IPS-NIHi11 (cell line): ENCODE data around the gene EEFSEC.
A peak's percentile ranks its signal among the peaks of the same experiment; 100 is the strongest.

Experiments
- DNase-seq: peaks from one replicate; pipeline ENCODE4 v3.0.0; 2012; ENCODE audit warnings: mixed read lengths, low spot score

The EEFSEC gene

DNA sequence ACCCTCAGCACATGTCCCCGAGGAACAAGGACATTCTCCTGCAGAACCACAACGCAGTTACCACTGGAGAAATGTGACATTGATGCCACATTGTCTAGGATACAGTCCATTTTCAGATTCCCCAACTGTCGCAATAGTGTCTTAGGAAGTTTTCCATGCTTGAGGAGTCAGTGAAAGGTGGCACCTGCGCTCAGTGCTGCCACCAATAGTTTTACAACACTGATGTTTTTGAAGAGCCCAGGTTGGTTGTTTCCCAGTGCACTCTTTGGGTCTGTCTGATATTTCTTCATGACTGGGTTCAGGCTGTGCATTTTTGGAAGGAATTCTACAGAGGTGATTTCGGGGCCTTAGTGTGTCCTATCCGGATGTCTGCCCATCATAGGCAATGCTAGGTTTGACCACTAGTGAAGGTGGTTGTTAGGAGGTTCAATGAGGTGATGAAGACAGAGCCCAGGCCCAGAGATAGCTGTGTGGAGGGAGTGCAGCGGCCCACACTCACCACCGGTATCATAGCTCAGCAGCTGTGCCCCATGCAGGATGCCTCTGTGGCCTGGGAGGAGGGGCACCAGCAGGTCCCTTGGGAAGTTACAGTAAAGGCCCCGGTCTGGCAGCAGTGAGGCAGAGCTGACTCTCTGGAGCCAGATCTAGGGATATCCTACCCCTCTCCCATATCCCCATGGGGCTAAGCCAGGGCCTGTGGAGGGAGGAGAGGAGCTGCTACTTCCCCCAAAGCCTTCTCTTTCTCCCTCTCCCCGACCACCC is 216.8 kb downstream of the EEFSEC start:
- DNase-seq: no peak

DNA sequence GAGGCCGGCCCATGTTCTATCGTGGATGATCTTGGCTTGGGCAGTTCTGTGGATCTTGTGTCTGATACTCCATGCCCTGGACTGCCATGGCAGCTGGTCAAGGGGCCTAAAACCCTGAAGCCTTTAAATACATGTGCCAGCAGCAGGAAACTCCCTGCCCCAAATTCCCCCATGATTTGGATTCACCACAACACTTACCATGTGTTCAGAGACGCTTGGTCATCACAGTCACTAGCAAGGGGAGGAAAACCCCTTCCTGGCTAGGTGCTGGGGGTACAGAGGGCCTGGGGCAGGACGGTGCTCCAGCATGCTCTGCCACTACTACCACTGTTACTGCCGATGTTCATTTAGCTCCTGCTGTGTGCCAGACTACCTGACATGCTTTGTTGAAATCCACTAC is 219.0 kb downstream of the EEFSEC start:
- DNase-seq: no peak

DNA sequence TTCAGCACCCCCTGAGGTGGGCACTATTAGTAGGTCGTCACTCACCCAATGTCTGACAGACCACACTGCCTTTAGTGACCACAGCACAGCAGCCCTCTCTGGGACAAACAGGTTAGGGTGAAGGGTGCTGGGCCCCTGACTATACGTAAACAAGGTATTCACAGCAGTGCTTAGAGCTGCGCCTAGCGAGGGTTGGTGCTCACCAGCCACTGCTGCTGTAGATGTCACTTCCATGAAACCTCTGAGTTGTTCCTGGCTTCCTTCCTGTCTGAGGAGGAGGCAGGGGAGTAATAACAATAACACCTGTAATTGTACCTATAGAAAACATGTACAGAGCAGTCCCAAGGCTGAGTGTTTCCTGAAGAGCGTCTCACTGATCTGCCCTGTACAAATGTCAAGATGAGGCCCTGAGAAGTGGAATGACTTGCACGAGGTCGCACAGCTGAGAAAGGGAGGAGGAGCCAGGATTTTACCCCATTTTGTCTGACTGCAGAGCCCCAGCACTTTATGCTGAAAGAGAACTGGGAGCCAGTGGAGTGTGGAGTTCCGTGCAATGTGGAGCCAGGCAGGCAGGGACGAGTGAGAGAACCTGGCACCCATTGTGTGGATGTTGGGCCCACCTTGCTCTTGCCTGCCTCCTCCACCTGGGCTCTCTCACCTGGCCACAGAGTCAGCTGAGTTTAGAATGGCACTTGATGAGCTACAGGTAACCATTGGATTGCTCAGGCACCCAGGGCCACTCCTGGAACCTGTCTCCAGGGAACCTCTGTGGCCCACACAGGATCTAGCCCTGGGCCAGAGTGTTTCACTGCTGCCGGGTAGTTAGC is 219.6 kb downstream of the EEFSEC start:
- no peak for DNase-seq

DNA sequence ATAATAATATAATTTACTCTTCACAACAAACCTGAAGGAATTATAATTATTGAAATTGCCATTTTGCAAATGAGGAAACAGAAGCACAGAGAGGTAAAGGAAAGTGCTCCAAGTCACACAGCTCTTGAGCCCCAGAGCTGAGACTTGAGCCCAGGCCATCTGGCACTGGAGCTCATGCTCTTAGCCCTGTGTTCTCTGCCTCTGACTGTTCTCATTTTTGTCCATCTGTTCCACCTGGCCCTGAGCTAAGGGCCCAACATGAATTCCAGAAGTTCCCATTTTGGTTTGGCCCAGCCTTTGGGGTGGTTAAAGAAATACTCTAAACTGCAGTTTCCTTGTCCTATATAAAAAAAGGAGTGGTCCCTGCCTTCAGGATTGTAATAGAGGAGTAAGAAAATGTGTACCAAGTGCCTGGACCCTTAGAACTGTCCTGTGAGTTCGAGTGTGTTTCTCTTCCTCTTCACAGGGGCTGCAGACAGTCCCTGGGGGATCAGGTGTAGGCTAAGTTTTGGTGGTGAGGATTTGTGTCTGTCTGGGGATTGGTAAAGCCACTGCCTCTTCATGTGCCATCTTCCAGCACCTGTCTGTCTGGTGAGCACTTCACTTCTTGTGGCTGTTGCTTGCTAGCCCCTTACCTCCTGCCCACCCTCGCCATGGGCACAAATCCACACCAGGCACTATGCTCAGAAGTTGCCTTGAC is 221.6 kb downstream of the EEFSEC start:
- no peak for DNase-seq

DNA sequence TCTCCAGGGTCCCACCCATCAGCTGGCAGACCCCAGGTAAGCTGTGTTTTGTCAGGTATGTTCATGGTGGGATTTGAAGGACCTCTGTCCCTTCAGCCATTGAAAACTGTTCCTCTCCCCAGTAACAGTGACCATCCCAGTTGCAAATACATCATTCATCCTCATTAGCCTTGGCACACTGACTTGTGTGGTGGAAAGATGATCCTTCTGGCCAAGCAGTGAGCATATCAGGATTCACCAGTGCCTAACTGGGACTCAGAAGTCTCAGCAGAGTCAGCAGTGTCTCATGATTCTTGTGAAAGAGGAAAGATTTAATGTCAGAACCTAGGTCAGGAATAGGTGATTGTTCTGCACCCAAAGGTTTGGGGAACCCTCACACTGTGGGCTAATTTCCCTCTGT is 223.2 kb downstream of the EEFSEC start:
- DNase-seq: no peak

DNA sequence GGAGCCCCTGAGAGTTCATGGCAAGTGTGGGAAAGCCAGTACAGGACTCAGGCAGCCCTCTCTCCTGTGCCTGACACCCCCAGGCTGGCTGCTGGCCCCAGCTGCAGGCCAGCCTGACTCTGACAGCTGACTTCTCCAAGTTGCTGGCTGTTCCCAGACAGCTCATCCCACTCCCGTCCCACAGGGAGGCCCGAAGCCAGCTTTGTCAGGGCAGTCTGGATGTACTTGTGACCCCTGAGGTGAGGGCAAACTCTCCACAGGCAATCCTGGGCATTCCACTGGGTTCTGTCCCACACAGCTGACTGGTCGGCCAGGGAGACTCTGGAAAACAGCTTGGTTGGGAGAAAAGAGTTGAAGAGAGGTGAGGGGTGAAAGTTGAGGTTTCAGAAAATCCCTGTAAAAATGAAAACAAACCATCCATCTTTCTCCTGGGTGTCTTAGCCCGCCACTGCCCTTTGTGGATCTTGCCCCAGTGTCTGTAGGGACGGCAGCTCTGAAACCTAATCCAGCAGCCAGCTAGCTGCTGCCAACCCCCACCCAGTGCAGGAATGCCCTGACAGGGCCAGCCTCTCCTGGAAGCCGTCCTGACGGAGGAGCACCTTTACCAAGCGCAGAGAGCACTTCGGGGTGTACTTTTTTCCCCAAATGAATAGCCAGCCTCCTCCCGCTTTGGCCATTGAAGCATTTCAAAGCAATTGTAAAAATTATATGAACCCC is 225.5 kb downstream of the EEFSEC start:
- DNase-seq: peak; percentile 67

DNA sequence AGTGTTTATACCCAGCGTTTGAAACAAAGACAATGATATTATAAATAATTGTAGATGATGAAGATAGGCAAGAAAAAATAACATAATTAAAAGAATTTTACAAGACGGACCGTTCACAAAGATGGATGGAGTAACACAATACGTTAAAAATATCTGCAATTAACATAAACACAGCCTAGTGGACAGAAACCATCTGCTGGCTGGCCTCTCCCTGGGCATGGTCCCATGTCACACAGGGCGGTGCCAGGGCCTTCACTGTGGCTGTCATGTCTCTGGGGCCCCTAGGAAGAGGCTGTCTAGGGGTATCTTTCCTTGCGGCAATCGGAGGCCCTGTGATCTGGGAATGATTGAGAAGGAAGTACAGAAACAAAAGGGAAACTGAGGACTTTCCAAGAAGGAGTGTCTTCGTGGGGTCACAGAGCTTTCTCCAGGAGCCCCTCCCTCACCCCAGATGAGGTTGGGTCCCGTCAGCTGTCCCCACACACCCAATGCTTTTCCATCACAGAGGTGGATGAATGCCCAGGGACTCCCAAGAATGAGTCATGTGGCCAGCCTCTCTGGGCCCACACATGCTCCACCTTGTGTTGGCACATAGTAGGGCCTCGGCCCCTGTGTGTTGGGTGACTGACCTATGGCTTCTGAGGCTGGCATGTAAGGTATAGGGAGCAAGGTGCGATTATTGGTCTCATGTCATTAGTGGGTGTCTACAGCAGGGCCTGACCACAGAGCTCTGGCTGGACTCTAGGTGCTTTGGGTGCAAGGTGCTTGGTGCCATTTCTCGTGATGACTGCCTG is 226.3 kb downstream of the EEFSEC start:
- DNase-seq: no peak

DNA sequence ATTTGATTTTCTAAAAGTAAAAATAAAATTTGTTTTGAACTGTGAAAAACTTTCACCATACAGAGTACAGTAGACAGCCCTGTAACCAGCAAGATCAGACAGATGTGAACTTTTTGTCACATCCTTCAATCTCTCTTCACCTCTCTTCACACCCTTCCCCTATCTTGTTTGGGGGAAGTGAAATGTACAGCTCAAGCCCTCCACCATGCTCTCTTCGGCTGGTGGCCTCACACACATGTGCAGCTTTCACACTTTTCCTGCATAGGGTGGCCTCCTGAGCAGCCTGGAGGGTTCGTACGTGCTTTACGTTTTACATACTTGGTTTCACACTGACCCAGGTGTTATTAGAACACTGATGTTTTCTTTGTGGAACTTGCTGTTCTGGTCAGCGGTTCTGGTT is 227.0 kb downstream of the EEFSEC start:
- DNase-seq: no peak

DNA sequence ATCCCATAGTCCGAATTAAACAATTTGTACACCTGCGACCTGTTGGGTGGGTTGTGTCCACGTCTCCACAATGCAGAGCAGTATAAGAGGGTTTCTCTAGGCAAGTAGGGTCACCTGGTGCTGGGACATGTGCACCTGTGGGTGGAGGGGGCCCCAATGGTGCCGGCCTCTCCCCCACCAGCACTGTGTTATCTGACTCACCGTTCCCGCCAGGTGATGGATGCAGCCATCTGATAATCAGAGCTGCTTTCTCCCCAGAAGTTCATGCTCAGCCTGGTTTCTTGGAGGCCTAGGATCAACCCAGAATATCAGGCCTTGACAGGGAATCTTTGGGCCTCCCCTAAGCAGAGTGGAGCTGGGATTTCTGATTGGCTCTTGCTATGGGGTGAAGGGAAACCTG is 227.4 kb downstream of the EEFSEC start:
- DNase-seq: no peak

DNA sequence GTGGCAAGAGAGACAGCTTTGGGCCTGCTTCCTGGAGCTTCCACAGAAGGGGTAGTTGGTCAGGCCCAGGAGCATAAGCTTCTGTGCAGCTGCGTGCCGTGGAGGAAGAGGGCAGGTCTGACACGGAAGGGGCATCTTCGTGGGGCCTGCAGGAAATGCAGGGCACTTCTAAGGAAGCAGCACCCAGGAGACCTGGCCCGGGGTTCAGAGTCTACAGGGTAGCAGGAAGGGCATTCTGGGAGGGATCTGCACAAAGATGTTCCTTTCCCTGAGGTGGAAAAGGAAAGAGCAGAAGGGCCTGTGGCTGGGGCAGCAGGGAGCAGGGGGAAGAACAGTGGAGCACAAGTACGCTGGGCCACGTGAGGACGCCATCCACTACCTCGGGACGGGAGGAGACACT is 228.3 kb downstream of the EEFSEC start:
- DNase-seq: no peak

DNA sequence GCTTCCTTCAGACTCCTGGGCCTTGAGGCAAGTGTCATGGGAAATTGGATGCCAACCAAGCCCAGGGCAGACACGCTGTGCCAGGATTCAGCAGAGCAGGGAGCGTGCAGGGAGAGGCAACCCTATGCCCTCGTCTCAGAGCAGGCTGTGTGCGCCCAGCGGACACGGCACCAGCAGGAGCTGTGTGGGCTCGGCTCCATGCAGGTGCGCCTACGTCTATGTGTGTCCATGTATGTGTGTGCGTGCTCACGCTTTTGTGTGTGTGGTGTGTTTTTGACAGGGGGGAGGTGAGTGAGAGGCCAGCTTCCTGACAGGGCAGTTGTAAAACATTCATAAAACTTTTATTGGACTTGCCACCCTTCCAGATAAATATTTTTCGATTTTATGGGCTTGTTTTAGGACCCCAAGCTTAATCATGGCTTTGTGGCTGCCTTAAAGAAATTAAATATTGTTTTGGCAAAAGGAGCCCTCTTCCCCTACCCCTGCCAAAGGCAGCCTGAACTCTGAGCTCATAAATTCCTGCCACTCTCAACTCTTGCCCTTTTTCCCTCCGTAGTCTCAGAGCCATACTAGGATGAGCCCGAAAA is 229.0 kb downstream of the EEFSEC start:
- no peak for DNase-seq

DNA sequence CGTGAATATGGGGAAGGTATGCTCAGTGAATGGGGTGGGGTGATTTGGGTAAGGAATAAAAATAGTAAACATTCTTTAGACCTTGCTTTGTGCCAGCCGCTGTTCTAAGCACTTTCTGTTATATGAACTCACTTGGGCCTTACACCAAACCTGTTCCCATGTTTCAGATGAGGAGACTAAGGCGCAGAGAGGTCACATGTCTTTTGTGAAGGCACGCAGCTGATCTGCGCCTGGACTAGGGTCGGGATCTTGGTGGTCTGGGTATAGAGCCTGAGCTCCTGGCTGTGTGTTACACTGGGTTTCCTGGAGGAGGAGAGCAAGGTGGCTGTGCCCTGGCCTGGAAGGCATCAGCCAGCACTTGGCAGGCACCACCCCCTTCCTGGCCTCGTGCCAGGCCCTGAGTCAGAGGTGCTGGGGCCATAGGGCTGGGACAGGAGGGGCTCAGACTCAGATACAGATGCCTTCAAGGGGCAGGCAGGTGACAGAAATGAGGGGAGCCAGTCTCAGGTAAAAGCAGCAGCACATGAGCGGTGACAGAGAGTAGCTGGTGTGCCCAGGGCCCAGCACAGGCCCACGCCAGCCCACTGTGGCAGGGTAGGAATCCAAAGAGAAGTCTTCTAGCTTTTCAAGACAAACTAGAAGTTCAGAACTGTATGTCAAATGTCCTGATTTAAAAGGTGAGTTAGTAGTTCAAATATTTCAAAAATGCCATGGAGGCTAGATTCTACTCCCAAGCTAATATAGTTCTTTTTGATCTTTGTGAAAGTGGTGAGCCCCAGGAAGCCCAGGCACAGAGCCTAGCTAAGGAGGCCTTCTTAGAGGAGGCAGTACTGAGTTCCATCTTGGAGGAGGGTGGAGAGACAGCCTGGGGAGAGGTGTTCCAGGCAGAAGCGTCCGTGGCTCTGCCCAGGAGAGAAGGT is 230.3 kb downstream of the EEFSEC start:
- peak; percentile 70 for DNase-seq

DNA sequence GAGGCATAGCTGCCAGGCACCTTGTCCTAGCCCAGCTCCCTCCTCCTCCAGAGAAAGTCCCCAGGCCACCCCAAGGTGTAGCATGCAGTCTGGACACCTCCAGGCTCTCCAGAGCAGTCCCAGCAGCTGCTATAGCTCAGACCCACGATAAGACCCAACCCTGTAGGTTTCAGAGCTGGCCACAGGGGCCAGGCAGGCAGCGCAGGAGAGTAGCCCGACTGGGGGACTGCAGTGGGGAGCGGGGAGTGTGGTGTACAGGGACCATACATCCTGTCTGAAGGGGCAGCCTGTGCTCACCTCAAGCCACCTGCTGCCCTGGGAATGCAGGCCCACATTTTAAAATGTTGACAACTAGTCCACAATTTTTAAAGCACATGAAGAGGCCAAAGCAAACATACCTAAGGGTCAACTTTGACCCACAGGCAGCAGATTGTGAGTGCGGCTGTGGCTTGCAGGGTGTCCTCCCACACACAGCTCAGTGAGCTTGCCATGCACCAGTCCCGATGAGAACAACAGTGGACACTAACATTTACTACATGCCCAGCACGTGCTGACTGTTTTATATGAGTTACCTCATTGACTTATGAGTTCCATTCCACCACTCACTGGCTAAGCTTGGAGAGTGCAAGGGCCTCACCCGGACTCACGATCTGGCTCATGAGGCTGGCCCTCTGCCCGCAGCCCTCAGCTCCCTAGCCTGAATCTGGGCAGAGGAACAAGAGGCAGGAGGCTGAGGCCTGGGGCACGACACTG is 232.0 kb downstream of the EEFSEC start:
- DNase-seq: no peak

DNA sequence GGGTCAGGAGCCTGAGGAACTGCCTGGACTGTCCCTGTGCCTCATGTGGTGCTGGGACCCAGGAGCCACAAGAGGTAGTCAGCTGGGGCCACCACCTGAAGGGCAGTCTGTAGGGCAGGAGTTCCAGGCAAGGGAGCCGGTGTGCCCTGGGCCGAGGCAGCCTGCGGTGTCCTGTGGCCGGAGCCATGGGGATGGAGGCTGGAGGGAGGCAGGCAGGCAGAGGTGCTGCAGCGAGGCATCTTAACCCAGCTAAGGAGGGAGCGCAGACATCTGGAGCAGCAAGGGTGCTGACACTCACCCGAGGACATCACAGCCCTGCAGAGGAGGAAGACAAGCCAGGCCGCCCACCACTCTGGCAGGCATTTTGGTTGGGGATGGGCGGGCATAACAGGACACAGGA is 235.7 kb downstream of the EEFSEC start:
- no peak for DNase-seq

DNA sequence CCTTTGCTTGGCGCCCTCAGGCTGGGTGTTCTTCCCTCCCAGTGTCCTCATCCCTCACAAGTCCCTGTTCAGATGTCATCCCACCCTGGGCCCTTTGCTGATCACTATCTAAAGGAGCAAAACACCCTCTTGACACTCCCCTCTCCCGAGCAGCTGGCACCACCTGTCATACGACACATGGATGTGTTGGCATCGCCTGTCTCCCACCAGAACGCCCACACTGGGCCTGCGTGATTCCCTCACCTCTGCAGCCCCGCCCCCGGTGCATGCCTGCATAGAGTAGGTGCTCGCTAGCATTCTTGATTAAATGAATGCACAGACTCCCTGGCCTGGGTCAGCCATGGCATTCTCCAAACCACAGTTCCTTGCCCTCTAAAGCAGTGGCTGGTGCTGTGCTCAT is 237.6 kb downstream of the EEFSEC start:
- no peak for DNase-seq

DNA sequence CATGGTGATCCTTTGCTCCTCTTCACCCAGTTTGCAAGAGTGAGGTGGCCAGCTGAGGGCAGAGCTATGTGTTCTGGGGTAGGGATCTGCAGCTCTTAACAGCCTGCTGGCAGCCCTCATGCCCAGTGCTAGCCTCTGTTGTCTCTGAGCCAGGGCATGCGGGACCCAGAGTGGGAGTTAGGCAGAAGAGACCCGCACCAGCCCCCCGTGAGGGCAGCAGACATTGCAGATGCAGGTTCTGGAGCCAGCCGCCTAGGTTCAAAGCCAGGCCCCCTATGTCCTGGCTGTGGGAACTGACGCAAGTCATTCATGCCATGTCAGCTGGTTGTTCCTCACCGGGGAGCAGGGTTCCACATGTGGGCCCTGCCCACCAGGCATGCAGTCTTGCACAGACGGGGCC is 238.7 kb downstream of the EEFSEC start:
- DNase-seq: no peak

DNA sequence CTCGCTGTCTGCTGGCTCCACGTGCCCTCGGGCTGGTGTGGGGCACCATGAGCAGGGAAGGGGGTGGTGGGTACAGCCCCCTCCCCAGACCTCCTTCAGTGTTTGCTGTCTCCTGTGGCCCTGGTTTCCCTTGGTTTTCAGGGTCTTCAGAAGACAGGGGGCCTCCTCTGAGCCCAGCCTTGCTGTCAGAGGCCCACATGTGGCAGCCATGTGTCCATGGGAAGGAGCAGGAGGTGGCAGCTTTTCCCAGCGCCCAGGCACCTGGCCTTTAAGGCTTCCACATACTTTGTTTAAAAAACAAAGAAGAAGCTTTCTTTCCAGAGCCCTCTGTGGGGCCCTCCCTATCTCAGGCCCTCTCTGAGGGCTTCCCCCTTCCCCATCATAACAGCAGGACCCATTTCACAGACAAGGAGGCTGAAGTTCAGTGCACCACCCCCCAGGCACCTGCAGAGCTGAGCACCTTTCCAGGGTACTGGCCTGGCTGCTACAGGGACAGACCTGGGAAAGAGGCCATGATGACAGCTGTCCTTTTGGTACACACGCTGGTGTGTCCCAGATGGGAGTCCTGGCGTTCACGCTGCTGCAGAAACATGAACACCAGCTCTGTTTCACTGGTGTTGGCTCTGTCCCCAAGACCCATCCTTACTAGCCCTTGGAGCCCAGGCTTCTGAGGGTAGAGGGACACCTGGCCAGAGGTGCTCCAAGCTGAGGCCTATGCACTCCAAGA is 239.7 kb downstream of the EEFSEC start:
- no peak for DNase-seq

DNA sequence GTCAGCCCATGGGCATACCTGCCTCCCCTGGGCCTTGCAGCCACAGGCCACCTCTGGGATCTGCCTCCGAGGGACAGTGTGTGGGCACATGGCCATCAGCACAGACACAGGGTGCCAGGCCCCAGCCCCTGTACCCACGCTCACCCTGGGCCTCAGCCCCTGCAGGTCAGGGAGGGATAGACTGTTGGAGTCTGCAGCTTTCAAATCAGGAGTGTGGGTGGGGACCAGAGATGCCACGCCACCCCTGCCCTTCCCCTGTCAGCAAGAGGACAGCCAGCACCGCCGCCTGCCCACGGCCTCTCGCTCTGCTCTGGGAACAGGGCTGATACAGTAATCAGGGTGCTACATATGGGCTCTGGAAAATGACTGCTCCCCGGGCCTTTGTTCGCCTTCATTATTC is 240.8 kb downstream of the EEFSEC start:
- no peak for DNase-seq

DNA sequence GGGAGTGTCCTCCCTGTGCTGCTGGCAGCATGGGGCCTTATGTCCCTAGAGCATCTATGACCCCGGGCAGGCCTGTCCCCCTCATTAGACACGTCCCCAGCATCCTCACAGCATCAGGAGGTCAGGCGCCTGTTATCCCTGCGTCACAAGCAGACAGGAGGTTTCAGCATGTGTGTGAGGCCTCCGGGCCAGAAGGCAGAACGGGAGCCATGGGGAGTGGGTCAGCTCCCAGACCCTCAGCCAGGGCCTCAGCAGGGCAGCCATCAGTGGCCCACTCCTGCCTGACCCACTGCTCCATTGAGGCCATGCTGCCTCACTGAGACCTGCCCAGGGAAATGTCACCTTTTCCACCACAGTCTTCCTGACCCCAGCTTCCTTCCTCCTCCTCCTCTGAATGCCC is 241.8 kb downstream of the EEFSEC start:
- no peak for DNase-seq
